Skeletal muscle satellite cell (primary cell): ENCODE results near the gene RNF220. TPM values are rescaled to one million over a fixed set of nuclear protein-coding genes. Genes with fewer than 3 reads are reported as not detected.

Source experiments
- small RNA-seq: library from RNA; depleted of rRNA; stranded (forward); fragments of <200 nt; gene quantifications from one replicate; pipeline ENCODE3, GENCODE V24; 2012

RNF220 gene

Small RNAs within 50 kb of the gene (small RNA-seq; reads per million reads assigned to genes)
- not detected for gene MIR5584
- gene RNU6-369P = not detected
